H1 (cell line): Measurements from ENCODE around the gene CSRP1. TPM values are rescaled to one million over a fixed set of nuclear protein-coding genes. Genes with fewer than 3 reads are reported as not detected.

Experiments used
- ASH2L ChIP-seq: fragments of 200-600, 300-600 bp; sonication (generic); IDR thresholded peaks from one replicate; pipeline ENCODE4 v1.7.1; 2017; ENCODE audit warnings: low read length
- FOSL1 ChIP-seq: IDR thresholded peaks from 2 replicates; pipeline ENCODE4 v1.6.1; 2011; ENCODE audit warnings: mild to moderate bottlenecking, low read depth, low read length, moderate library complexity; ENCODE audit not compliant: insufficient read depth
- GABPA ChIP-seq: IDR thresholded peaks from 2 replicates; pipeline ENCODE4 v1.6.1; 2011; ENCODE audit warnings: mild to moderate bottlenecking, low read length, moderate library complexity, borderline replicate concordance; ENCODE audit not compliant: insufficient read depth
- KDM4A ChIP-seq: IDR thresholded peaks from one replicate; pipeline ENCODE4 v1.7.1; 2012; ENCODE audit warnings: low read depth, mild to moderate bottlenecking, moderate library complexity, low read length, inconsistent platforms; ENCODE audit not compliant: severe bottlenecking
- SIX5 ChIP-seq: IDR thresholded peaks from 2 replicates; pipeline ENCODE4 v1.6.1; 2011; ENCODE audit warnings: mild to moderate bottlenecking, low read depth, low read length
- SP2 ChIP-seq: IDR thresholded peaks from 2 replicates; pipeline ENCODE4 v1.6.1; 2012; ENCODE audit warnings: mild to moderate bottlenecking, low read length, inconsistent platforms
- SUZ12 ChIP-seq: fragments of 200-600 bp; sonication (generic); IDR thresholded peaks from 2 replicates; pipeline ENCODE4 v1.6.1; 2012; ENCODE audit warnings: mild to moderate bottlenecking, inconsistent platforms, low read length, moderate library complexity, mixed read lengths
- TAF1 ChIP-seq: IDR thresholded peaks from 2 replicates; pipeline ENCODE4 v1.6.1; 2011; ENCODE audit warnings: mild to moderate bottlenecking, low read depth, low read length
- TAF7 ChIP-seq: optimal IDR thresholded peaks from 2 replicates; pipeline ENCODE3; 2011; ENCODE audit warnings: low read depth, mild to moderate bottlenecking, inconsistent platforms, low read length, moderate library complexity, borderline replicate concordance
- TCF12 ChIP-seq: IDR thresholded peaks from 2 replicates; pipeline ENCODE4 v1.6.1; 2011; ENCODE audit warnings: low read depth, mild to moderate bottlenecking, low read length
- TEAD4 ChIP-seq: IDR thresholded peaks from 2 replicates; pipeline ENCODE4 v1.6.1; 2012; ENCODE audit warnings: low read depth, low read length, inconsistent platforms, mixed read lengths
- polyA plus RNA-seq, 7 experiments: library from polyadenylated mRNA; depleted of rRNA in 3 of 7; stranded (reverse) in 5 of 7; unstranded in 2 of 7; fragments of >200 nt in 5 of 7; fragments of 200-250 nt in 2 of 7; gene quantifications; 1 replicate in 5 of 7; 2 replicates in 1 of 7; 4 replicates in 1 of 7; pipeline versions ENCODE4 v1.2.1 to v1.2.3, GENCODE V29; 2011 to 2013; ENCODE audit warnings: missing spikeins in 2 of 7, mixed read lengths in 2 of 7
- total RNA-seq: library from RNA; stranded (reverse); fragmentation: NEBNext Ultra II Directional; extraction: Animal tissue kit (Norgen Biotek cat#: 25700); gene quantifications from 2 replicates; pipeline ENCODE4 v1.2.1, GENCODE V29; 2021
- TF ChIP-seq, protein P1 (sequence below): fragments of 300-600 bp; sonication (generic); IDR thresholded peaks from 2 replicates; pipeline ENCODE4 v1.7.1; 2012; ENCODE audit warnings: low read length, moderate library complexity, mild to moderate bottlenecking, inconsistent platforms; ENCODE audit not compliant: insufficient replicate concordance

Gene CSRP1
- total and polyA plus RNA-seq, 2 of the 8 experiments (the other 6 are each of a cell fraction or from before 2014, with no cell fraction given), result 14.2 to 22.3 TPM

DNA sequence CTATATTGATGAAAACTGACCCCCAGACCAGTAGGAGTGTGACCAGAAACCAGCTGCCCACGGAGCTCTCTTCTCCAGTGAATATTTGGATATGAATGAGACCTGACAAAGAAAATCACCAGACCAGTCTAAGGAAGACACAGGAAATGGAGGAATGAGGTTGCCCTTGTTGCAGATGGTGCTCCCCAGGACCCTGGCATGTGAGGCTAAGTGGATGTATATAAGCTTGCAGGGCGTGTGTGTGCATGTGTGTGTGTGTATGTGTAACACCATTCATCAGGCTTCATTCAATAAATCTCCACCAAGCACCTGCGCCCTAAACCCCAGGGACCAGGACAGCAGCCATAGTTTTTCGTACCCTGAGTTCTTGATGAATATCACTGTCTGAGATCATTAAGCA lies 52.3 kb downstream of the CSRP1 start (continued):
- TF ChIP-seq, protein P1, sequence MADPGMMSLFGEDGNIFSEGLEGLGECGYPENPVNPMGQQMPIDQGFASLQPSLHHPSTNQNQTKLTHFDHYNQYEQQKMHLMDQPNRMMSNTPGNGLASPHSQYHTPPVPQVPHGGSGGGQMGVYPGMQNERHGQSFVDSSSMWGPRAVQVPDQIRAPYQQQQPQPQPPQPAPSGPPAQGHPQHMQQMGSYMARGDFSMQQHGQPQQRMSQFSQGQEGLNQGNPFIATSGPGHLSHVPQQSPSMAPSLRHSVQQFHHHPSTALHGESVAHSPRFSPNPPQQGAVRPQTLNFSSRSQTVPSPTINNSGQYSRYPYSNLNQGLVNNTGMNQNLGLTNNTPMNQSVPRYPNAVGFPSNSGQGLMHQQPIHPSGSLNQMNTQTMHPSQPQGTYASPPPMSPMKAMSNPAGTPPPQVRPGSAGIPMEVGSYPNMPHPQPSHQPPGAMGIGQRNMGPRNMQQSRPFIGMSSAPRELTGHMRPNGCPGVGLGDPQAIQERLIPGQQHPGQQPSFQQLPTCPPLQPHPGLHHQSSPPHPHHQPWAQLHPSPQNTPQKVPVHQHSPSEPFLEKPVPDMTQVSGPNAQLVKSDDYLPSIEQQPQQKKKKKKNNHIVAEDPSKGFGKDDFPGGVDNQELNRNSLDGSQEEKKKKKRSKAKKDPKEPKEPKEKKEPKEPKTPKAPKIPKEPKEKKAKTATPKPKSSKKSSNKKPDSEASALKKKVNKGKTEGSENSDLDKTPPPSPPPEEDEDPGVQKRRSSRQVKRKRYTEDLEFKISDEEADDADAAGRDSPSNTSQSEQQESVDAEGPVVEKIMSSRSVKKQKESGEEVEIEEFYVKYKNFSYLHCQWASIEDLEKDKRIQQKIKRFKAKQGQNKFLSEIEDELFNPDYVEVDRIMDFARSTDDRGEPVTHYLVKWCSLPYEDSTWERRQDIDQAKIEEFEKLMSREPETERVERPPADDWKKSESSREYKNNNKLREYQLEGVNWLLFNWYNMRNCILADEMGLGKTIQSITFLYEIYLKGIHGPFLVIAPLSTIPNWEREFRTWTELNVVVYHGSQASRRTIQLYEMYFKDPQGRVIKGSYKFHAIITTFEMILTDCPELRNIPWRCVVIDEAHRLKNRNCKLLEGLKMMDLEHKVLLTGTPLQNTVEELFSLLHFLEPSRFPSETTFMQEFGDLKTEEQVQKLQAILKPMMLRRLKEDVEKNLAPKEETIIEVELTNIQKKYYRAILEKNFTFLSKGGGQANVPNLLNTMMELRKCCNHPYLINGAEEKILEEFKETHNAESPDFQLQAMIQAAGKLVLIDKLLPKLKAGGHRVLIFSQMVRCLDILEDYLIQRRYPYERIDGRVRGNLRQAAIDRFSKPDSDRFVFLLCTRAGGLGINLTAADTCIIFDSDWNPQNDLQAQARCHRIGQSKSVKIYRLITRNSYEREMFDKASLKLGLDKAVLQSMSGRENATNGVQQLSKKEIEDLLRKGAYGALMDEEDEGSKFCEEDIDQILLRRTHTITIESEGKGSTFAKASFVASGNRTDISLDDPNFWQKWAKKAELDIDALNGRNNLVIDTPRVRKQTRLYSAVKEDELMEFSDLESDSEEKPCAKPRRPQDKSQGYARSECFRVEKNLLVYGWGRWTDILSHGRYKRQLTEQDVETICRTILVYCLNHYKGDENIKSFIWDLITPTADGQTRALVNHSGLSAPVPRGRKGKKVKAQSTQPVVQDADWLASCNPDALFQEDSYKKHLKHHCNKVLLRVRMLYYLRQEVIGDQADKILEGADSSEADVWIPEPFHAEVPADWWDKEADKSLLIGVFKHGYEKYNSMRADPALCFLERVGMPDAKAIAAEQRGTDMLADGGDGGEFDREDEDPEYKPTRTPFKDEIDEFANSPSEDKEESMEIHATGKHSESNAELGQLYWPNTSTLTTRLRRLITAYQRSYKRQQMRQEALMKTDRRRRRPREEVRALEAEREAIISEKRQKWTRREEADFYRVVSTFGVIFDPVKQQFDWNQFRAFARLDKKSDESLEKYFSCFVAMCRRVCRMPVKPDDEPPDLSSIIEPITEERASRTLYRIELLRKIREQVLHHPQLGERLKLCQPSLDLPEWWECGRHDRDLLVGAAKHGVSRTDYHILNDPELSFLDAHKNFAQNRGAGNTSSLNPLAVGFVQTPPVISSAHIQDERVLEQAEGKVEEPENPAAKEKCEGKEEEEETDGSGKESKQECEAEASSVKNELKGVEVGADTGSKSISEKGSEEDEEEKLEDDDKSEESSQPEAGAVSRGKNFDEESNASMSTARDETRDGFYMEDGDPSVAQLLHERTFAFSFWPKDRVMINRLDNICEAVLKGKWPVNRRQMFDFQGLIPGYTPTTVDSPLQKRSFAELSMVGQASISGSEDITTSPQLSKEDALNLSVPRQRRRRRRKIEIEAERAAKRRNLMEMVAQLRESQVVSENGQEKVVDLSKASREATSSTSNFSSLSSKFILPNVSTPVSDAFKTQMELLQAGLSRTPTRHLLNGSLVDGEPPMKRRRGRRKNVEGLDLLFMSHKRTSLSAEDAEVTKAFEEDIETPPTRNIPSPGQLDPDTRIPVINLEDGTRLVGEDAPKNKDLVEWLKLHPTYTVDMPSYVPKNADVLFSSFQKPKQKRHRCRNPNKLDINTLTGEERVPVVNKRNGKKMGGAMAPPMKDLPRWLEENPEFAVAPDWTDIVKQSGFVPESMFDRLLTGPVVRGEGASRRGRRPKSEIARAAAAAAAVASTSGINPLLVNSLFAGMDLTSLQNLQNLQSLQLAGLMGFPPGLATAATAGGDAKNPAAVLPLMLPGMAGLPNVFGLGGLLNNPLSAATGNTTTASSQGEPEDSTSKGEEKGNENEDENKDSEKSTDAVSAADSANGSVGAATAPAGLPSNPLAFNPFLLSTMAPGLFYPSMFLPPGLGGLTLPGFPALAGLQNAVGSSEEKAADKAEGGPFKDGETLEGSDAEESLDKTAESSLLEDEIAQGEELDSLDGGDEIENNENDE, result no peak
- TF ChIP-seq GABPA (no peak), TCF12 (no peak), ASH2L (no peak), SP2 (no peak), TEAD4 (no peak), TAF1 (no peak), FOSL1 (no peak), TAF7 (no peak), KDM4A (no peak), SIX5 (no peak), SUZ12 (no peak)
